GM19395 (cell line): ENCODE data around the gene NR4A2.

Experiments
- ATAC-seq: cut with Tn5 transposase; IDR thresholded peaks from one replicate; pipeline ENCODE4 v1.9.1; 2021; ENCODE audit warnings: mild to moderate bottlenecking, moderate library complexity; ENCODE audit not compliant: unreplicated experiment

NR4A2 gene

GRCh38 chr2:156340804-156341451 is 8.4 kb upstream of the NR4A2 start:
- peak; percentile 25 for ATAC-seq

GRCh38 chr2:156340377-156340776 is 7.9 kb upstream of the NR4A2 start:
- no peak for ATAC-seq

GRCh38 chr2:156339865-156340264 is 7.3 kb upstream of the NR4A2 start:
- ATAC-seq: no peak

GRCh38 chr2:156339110-156339847 is 6.8 kb upstream of the NR4A2 start:
- no peak for ATAC-seq

GRCh38 chr2:156338578-156338977 is 6.1 kb upstream of the NR4A2 start:
- no peak for ATAC-seq

GRCh38 chr2:156334496-156335478 is 2.3 kb upstream of the NR4A2 start:
- ATAC-seq: peak; percentile 24

GRCh38 chr2:156333951-156334495 is 1.5 kb upstream of the NR4A2 start:
- peak; percentile 35 for ATAC-seq

- peak; percentile 31 for ATAC-seq
Measured at GRCh38 chr2:156333274-156333950, 891 bp upstream of the NR4A2 start.

GRCh38 chr2:156332284-156332533 is 312 bp downstream of the NR4A2 start:
- peak; percentile 19 for ATAC-seq

GRCh38 chr2:156331572-156332283 is 793 bp downstream of the NR4A2 start:
- ATAC-seq: no peak

GRCh38 chr2:156329927-156330726 is 2.4 kb downstream of the NR4A2 start:
- no peak for ATAC-seq

- ATAC-seq: no peak
Measured at GRCh38 chr2:156329031-156329926, 3.2 kb downstream of the NR4A2 start.

- no peak for ATAC-seq
Measured at GRCh38 chr2:156327835-156328695, 4.5 kb downstream of the NR4A2 start.

GRCh38 chr2:156326526-156327095 is 5.9 kb downstream of the NR4A2 start:
- ATAC-seq: no peak

GRCh38 chr2:156325688-156326525 is 6.6 kb downstream of the NR4A2 start:
- ATAC-seq: no peak

GRCh38 chr2:156323754-156324153 is 8.8 kb downstream of the NR4A2 start:
- ATAC-seq: no peak
